ENCODE results near the gene CASK.
"Not testable (repeated sequence)": the region's sequence is repeated elsewhere in the genome, so short reads cannot be mapped to it uniquely, and the experiment has no call there.

Gene CASK

GRCh38 chrX:41608244-41608643 lies 315.1 kb downstream of the CASK start:
- no peak for DNase-seq

- DNase-seq: no peak
Measured at GRCh38 chrX:41607264-41607832, 316.0 kb downstream of the CASK start.

- DNase-seq: not testable (repeated sequence)
Measured at GRCh38 chrX:41606057-41606456, 317.3 kb downstream of the CASK start.

GRCh38 chrX:41604766-41605543 lies 318.4 kb downstream of the CASK start:
- DNase-seq: no peak

- no peak for DNase-seq
Measured at GRCh38 chrX:41604177-41604576, 319.2 kb downstream of the CASK start.

GRCh38 chrX:41603596-41603995 lies 319.8 kb downstream of the CASK start:
- no peak for DNase-seq

GRCh38 chrX:41602816-41603345 lies 320.5 kb downstream of the CASK start:
- no peak for DNase-seq

GRCh38 chrX:41600291-41600690 lies 323.1 kb downstream of the CASK start:
- DNase-seq: no peak

- no peak for DNase-seq
Measured at GRCh38 chrX:41599507-41599906, 323.8 kb downstream of the CASK start.

GRCh38 chrX:41596596-41596995 lies 326.8 kb downstream of the CASK start:
- no peak for DNase-seq

GRCh38 chrX:41594634-41595033 lies 328.7 kb downstream of the CASK start:
- DNase-seq: no peak

GRCh38 chrX:41591906-41592305 lies 331.4 kb downstream of the CASK start:
- no peak for DNase-seq

GRCh38 chrX:41590641-41591040 lies 332.7 kb downstream of the CASK start:
- DNase-seq: no peak

GRCh38 chrX:41589634-41590270 lies 333.6 kb downstream of the CASK start:
- no peak for DNase-seq

- DNase-seq: no peak
Measured at GRCh38 chrX:41588271-41588670, 335.1 kb downstream of the CASK start.

GRCh38 chrX:41580423-41581064 lies 342.8 kb downstream of the CASK start:
- DNase-seq: no peak

- no peak for DNase-seq
Measured at GRCh38 chrX:41563876-41564275, 359.5 kb downstream of the CASK start.

- DNase-seq: no peak
Measured at GRCh38 chrX:41561045-41561444, 362.3 kb downstream of the CASK start.

- no peak for DNase-seq
Measured at GRCh38 chrX:41559235-41560052, 363.9 kb downstream of the CASK start.

- DNase-seq: no peak
Measured at GRCh38 chrX:41558531-41558930, 364.8 kb downstream of the CASK start.

- DNase-seq: no peak
Measured at GRCh38 chrX:41556958-41557357, 366.4 kb downstream of the CASK start.

GRCh38 chrX:41553688-41554087 lies 369.7 kb downstream of the CASK start:
- DNase-seq: no peak

- DNase-seq: no peak
Measured at GRCh38 chrX:41548411-41548810, 374.9 kb downstream of the CASK start.

Data from NCI-H526 treated with DMSO at 0.1 percent for 48 hours (cell line).